ENCODE data around the gene SNX32. TPM values are rescaled to one million over a fixed set of nuclear protein-coding genes. Genes with fewer than 3 reads are reported as not detected.
"Not testable (repeated sequence)": the region's sequence is repeated elsewhere in the genome, so short reads cannot be mapped to it uniquely, and the experiment has no call there.

SNX32 gene
- total RNA-seq, 2 donors from 2014 or later, result 2.2 to 4.6 TPM

DNA sequence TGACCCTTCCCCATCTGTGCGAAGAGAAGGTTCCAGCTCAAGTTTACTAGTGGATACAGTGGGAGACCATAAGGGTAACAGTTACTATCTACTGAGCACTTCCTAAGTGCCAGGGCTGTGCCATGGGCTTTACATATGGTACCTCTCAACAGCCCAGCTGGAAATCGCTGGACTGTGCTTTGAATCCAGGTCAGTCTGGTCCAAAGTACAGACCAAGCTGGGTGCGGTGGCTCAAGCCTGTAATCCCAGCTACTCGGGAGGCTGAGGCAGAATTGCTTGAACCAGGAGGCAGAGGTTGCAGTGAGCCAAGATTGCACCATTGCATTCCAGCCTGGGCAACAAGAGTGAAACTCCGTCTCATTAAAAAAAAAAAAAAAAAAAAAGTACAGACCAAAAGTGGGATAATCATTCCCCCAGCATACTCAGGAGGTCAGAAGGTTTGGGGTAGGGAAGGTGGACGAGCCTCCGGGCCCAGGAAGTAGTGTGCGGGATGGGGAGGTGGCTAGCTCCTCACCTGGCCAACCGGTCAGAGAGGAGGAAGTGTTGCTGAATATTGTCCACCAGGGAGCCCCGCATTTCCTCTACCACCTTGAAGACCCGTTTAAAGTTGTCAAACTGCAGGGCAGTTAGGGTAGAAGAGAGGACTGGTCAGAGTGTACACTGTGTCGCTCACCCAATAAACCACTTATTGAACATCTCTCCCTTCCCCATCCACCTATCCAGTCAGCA lies 52.2 kb downstream of the SNX32 start:
- H3K4me1 Mint-ChIP-seq (ENCODE audit: low read depth), result peaks cover 72% of the 10 kb centered on the region

DNA sequence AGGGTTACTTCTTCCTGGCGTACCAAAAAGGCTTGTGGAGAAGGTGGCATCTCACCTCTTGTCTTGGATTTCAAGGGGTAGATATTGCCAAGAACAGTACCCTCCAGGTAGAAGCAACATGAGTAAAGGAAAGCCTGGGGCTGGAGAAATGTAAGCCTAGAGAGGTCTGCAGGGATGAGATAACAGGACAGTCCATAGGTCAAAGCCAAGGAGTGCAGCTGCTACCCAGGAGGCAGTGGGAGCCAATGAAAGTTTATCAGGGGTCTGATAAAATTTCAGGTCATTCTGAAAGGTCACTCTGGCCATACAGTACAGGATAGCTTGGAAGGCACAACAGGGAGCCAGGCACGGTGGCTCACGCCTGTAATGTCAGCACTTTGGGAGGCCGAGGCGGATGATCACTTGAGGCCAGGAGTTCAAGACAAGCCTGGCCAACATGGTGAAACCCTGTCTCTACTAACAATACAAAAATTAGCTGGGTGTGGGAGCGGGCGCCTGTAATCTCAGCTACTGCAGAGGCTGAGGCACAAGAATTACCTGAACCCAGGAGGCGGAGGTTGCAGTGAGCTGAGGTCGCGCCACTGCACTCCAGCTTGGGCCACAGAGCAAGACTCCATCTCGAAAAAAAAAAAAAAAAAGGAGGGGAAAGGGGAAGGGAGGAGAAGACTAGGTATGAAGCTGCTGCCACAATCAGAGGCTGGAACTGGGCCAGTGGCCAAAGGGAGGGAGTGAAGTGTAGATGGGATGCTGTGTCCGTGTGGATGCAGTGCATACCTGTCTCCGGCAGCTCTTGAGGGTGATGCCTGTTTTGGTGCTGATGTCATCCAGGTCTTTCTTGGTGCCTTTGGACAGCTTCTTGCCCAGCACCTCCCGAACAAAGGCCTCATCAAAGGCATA lies 53.3 kb downstream of the SNX32 start:
- Mint-ChIP-seq H3K27ac (peak overlapping the region; percentile 92), H3K4me3 (peak overlapping the region; percentile 91 to 94), H3K27me3 (ENCODE audit: low read depth) (no peaks in the 10 kb centered on the region), H3K4me1 (ENCODE audit: low read depth) (peaks cover 62% of the 10 kb centered on the region), H3K9me3 (no peaks in the 10 kb centered on the region), H3K36me3 (ENCODE audit: insufficient read depth in 2 of 2) (peaks cover 1 to 14% of the 10 kb centered on the region in 2 donors)
- ATAC-seq (replicated peaks in 1 of 2) (no peak), DNase-seq (no peak)

More for the DNA sequence above, 52.2 kb downstream of the SNX32 start:
- no peaks in the 10 kb centered on the region for H3K27me3 Mint-ChIP-seq (ENCODE audit: low read depth)
- H3K27ac Mint-ChIP-seq, result no peak overlapping the region
- no peak for DNase-seq
- ATAC-seq (replicated peaks in 1 of 2), result no peak
- no peaks in the 10 kb centered on the region for H3K9me3 Mint-ChIP-seq
- H3K36me3 Mint-ChIP-seq (ENCODE audit: insufficient read depth in 2 of 2), result peaks cover 1 to 14% of the 10 kb centered on the region in 2 donors
- H3K4me3 Mint-ChIP-seq, result peak overlapping the region in 1 of 2 donors; percentile 91

GRCh38 chr11:65887723-65888162 lies 54.0 kb downstream of the SNX32 start:
- Mint-ChIP-seq H3K27ac (peak overlapping the region; percentile 92), H3K4me3 (peak overlapping the region; percentile 91 to 94), H3K27me3 (ENCODE audit: low read depth) (no peaks in the 10 kb centered on the region), H3K9me3 (no peaks in the 10 kb centered on the region), H3K36me3 (ENCODE audit: insufficient read depth in 2 of 2) (peaks cover 1 to 14% of the 10 kb centered on the region in 2 donors), H3K4me1 (ENCODE audit: low read depth) (peaks cover 69% of the 10 kb centered on the region)
- DNase-seq (no peak), ATAC-seq (replicated peaks in 1 of 2) (no peak)

DNA sequence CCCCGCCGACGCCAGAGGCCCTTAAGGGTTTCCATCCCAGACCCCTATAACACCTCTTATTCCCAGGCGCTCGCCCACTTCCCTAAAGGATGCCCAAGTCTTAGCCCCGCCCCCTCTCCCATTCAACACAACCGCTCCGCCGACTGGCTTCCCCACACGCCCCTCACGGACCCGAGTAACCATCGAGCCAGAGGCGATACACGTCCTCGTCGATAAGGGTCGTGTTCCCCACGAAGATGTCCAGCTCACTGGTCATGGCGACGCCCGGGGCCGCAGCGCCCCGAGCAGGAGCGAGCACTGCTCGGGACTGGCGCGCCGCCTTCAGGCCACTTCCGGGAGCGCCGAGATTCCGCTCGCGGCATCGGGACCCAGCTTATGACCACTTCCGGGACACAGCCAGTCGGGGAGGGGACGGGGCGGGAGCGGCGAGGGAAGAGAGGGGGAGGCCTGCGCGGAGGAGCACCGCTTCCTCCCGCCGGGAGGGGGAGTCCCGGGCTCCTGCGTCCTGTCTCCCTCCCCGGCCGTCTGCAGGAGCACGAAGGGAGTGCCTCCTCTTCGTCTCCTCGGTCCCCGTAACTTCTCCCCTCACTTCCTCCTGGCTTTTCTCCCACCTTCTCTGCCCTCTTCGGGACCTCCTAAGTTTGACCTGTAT lies 54.5 kb downstream of the SNX32 start, which contains the start of gene FIBP:
TSS of gene FIBP (minus strand) at position 309 of the 652 bp plus-strand sequence. CDS start at position 256, 53 bp downstream.
- peak; percentile 69 to 70 for ATAC-seq (replicated peaks in 1 of 2)
- H3K4me3 Mint-ChIP-seq, result peak within 1 kb of the TSS; percentile 91 to 94

DNA sequence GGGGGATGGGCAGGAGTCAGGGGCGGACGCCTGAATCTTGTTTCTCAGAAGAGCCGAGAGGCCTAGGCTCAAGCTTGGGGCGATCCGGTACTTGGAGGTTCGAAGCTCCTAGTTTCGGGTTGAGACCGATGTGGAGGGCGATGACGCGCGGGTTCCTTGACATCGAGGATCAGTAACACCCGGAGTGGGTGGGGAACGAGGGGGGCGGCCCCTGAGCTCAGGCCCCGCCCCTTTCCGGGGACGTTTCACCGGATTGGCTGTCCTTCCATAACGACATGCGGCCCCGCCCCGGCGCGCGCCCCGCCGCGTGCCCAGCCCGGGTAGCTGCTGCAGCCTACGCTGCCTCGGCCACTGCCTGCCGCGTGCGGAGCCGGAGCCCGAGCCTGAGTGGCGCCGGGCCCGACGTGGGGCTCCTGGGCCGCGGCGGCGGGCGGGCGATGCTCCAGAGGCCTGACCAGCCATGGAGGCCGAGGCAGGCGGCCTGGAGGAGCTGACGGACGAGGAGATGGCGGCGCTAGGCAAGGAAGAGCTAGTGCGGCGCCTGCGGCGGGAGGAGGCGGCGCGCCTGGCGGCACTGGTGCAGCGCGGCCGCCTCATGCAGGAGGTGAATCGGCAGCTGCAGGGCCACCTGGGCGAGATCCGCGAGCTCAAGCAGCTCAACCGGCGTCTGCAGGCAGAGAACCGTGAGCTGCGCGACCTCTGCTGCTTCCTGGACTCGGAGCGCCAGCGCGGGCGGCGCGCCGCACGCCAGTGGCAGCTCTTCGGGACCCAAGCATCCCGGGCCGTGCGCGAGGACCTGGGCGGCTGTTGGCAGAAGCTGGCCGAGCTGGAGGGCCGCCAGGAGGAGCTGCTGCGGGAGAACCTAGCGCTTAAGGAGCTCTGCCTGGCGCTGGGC lies 56.8 kb downstream of the SNX32 start, which contains the start of gene CCDC85B:
TSS of gene CCDC85B (plus strand) at position 350 of the 895 bp plus-strand sequence. CDS start at position 461, 111 bp downstream.
- peak; percentile 71 to 74 for ATAC-seq (replicated peaks in 1 of 2)

More for the DNA sequence above, 54.5 kb downstream of the SNX32 start, which contains the start of gene FIBP:
- DNase-seq, result peak; percentile 95 to 96
- H3K27me3 Mint-ChIP-seq (ENCODE audit: low read depth), result no peaks in the 10 kb centered on the region
- no peaks in the 10 kb centered on the region for H3K9me3 Mint-ChIP-seq
- peak within 1 kb of the TSS; percentile 92 for H3K27ac Mint-ChIP-seq
- H3K4me1 Mint-ChIP-seq (ENCODE audit: low read depth), result peaks cover 75% of the 10 kb centered on the region
- H3K36me3 Mint-ChIP-seq (ENCODE audit: insufficient read depth in 2 of 2), result peaks cover 1 to 14% of the 10 kb centered on the region in 2 donors

GRCh38 chr11:65891219-65892136 lies 57.7 kb downstream of the SNX32 start:
- DNase-seq, result peak; percentile 57 to 58
- peaks cover 4 to 9% of the 10 kb centered on the region in 2 donors for H3K36me3 Mint-ChIP-seq (ENCODE audit: insufficient read depth in 2 of 2)
- no peak for ATAC-seq (replicated peaks in 1 of 2)

More for the DNA sequence above, 56.8 kb downstream of the SNX32 start, which contains the start of gene CCDC85B:
- peak; percentile 99 to 100 for DNase-seq
- Mint-ChIP-seq H3K4me1 (ENCODE audit: low read depth) (peaks cover 74% of the 10 kb centered on the region), H3K27ac (peak within 1 kb of the TSS; percentile 91), H3K9me3 (no peaks in the 10 kb centered on the region), H3K4me3 (peak within 1 kb of the TSS; percentile 91 to 94), H3K36me3 (ENCODE audit: insufficient read depth in 2 of 2) (peaks cover 1 to 9% of the 10 kb centered on the region in 2 donors), H3K27me3 (ENCODE audit: low read depth) (no peaks in the 10 kb centered on the region)

DNA sequence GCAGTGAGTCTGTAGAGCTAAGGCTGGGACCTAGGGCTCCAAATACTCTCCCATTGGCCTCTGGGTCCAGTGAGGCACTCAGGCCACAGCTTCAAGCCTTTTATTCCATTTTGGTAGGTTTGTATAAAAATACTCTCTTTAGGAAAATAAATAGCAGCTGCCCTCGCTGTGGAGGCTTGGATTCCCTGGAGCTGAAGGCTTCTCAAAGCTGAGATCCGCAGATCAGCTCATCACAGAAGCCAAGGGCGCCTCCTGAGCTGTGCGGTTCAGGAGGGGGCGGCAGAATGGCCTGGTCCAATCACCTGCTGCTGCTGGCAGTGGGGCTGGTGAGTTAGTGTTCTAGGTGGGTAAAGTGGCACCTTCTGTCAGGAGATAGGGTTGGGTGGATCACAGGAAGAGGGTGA lies 58.4 kb downstream of the SNX32 start:
- peak; percentile 49 to 54 for DNase-seq
- not testable (repeated sequence) for ATAC-seq (replicated peaks in 1 of 2); H3K36me3 Mint-ChIP-seq (ENCODE audit: insufficient read depth in 2 of 2); H3K27me3 Mint-ChIP-seq (ENCODE audit: low read depth); H3K9me3 Mint-ChIP-seq
- Mint-ChIP-seq H3K4me3 (peak overlapping the region; percentile 91 to 94), H3K4me1 (ENCODE audit: low read depth) (peaks cover 77% of the 10 kb centered on the region), H3K27ac (peak overlapping the region; percentile 89)

More at GRCh38 chr11:65891219-65892136, 57.7 kb downstream of the SNX32 start:
- H3K27me3 Mint-ChIP-seq (ENCODE audit: low read depth), result no peaks in the 10 kb centered on the region
- H3K4me3 Mint-ChIP-seq, result peak overlapping the region; percentile 91 to 94
- H3K4me1 Mint-ChIP-seq (ENCODE audit: low read depth), result peaks cover 77% of the 10 kb centered on the region
- H3K27ac Mint-ChIP-seq, result peak overlapping the region; percentile 89
- H3K9me3 Mint-ChIP-seq, result no peaks in the 10 kb centered on the region

GRCh38 chr11:65892661-65893317 lies 59.0 kb downstream of the SNX32 start:
- no peak for ATAC-seq (replicated peaks in 1 of 2)
- no peak for DNase-seq
- peaks cover 4 to 6% of the 10 kb centered on the region in 2 donors for H3K36me3 Mint-ChIP-seq (ENCODE audit: insufficient read depth in 2 of 2)

GRCh38 chr11:65894034-65894591 lies 60.4 kb downstream of the SNX32 start:
- no peak for ATAC-seq (replicated peaks in 1 of 2)
- H3K27ac Mint-ChIP-seq, result peak overlapping the region; percentile 29
- no peaks in the 10 kb centered on the region for H3K27me3 Mint-ChIP-seq (ENCODE audit: low read depth)
- no peaks in the 10 kb centered on the region for H3K9me3 Mint-ChIP-seq
- peaks cover 73% of the 10 kb centered on the region for H3K4me1 Mint-ChIP-seq (ENCODE audit: low read depth)
- peak overlapping the region; percentile 91 to 94 for H3K4me3 Mint-ChIP-seq
- peaks cover 6 to 7% of the 10 kb centered on the region in 2 donors for H3K36me3 Mint-ChIP-seq (ENCODE audit: insufficient read depth in 2 of 2)
- peak; percentile 53 to 60 for DNase-seq

More at GRCh38 chr11:65892661-65893317, 59.0 kb downstream of the SNX32 start:
- Mint-ChIP-seq H3K4me1 (ENCODE audit: low read depth) (peaks cover 76% of the 10 kb centered on the region), H3K4me3 (peak overlapping the region; percentile 91 to 94), H3K27me3 (ENCODE audit: low read depth) (no peaks in the 10 kb centered on the region), H3K27ac (peak overlapping the region; percentile 89), H3K9me3 (no peaks in the 10 kb centered on the region)

- H3K9me3 Mint-ChIP-seq, result no peaks in the 10 kb centered on the region
- no peak for DNase-seq
- peaks cover 62% of the 10 kb centered on the region for H3K4me1 Mint-ChIP-seq (ENCODE audit: low read depth)
- no peaks in the 10 kb centered on the region for H3K27me3 Mint-ChIP-seq (ENCODE audit: low read depth)
- H3K27ac Mint-ChIP-seq, result peak overlapping the region; percentile 94
- peak overlapping the region; percentile 35 to 75 for H3K4me3 Mint-ChIP-seq
- no peak for ATAC-seq (replicated peaks in 1 of 2)
- H3K36me3 Mint-ChIP-seq (ENCODE audit: insufficient read depth in 2 of 2), result peaks cover 6 to 7% of the 10 kb centered on the region in 2 donors
These were observed 61.8 kb downstream of the SNX32 start for GRCh38 chr11:65895482-65895981.
